ENCODE results near the gene POC1B.

POC1B gene

DNA sequence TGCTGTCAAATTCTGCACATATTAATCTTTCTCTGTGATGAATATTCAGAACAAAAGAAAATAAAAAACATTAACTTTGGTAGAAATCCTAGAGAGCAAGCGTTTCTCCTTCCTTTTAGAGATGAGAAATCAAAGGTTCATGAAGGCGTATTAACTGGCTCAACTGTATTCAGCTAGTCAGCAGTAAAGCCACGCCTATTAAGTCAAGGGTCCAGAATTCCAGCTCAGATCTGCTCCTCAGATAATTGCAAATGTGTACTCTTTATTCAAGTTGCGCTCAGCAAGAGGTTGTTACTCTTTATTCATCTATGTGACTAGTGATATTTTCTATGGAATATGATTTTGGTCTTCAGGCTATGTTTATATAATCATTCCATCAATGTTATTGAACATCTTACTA lies 13.1 kb upstream of the POC1B start:
- no peak for DNase-seq

DNA sequence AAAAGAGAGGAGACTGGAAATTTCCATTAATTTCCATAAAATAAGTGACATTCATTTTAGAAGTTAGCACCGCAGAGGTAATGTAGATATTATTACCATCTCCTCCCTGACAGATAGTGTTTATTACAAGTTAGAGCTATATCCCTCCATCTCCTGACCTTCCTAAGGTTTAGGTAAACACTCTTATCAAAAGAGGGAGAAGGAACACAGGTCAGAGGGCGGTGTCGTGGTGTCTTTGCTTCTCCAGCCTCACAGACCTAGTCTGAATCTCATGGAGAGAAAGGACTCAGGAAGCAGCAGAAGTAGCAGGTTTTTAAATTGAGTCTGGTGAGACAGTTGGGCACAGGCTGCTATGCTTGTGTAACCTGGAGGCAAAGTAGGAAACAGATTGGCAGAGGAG lies 11.5 kb upstream of the POC1B start:
- DNase-seq, result no peak

- peak; percentile 48 for DNase-seq
These were observed 3.9 kb upstream of the POC1B start for GRCh38 chr12:89529738-89530137.

- no peak for DNase-seq
These were observed 2.6 kb upstream of the POC1B start for GRCh38 chr12:89528434-89528833.

DNA sequence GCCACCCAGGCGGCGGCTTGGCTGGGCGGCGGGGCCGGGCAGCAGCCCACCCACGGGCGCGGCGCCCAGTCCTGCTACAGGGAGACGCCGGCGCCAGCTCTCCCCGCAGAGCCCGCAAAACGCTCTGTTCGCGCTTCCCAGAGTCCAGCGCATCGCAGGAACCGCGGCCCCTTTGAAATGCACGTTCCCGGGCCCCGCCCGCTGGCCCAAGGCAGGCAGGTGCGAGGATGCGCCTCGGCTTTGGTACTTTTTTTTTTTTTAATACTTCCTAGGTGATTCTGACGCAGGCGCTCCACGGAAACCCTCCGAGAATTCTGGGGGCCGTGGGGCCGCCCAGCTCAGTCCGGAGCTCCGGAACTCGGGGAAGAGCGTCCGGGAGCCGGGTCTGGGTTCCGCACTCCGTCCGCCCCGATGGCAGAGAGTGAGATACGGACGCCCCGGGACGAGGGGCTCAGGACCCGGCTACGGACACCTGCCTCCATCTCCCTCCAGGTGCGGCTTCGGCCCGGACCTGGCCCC lies 483 bp downstream of the POC1B start:
- DNase-seq, result no peak

- peak; percentile 16 for DNase-seq
These were observed 1.1 kb downstream of the POC1B start, which contains the start of gene GALNT4 for GRCh38 chr12:89524541-89525304. GALNT4 (minus strand) TSS chr12:89524796; CDS start chr12:89524549, 247 bp downstream.

GRCh38 chr12:89523843-89524540 lies 1.9 kb downstream of the POC1B start:
- DNase-seq, result no peak

- no peak for DNase-seq
These were observed 2.5 kb downstream of the POC1B start for GRCh38 chr12:89523393-89523792.

DNA sequence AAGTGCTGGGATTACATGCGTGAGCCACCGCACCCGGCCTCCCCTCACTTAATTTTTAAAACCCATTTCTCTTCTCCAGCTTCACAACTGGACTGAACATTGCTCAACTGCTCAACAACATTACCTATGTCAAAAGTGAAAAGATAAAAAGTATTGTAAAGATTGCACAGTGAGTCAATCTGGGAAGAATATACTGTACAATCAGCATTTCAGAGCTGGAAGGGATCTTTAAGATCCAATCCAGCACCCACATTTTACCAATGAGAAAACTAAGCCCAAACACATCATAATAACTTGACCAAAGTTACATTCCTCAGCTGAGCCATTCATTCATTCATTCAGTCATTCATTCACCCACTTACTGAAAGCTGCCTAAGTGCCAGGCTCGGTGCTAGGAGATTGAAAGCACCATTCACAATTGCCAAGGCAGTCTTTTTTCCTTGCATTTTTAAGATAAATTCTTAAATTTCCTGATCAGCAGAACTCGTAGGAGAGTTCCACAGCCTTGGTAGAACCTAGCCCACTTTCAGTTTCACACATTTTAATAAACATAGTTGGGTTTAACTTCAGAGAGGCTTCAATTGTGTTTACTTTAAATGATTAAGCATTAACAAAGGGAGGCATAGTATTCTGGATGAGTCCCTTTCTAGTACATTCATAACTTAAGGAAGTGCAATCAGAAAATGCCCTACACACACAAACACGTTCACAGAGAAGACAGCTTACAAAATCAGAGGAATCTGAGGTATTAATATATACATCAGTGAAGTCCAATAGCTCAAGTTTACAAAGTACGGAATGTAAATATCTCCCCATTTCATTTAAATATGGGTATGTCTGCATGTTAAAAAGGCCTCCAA lies 4.3 kb downstream of the POC1B start:
- no peak for DNase-seq

DNA sequence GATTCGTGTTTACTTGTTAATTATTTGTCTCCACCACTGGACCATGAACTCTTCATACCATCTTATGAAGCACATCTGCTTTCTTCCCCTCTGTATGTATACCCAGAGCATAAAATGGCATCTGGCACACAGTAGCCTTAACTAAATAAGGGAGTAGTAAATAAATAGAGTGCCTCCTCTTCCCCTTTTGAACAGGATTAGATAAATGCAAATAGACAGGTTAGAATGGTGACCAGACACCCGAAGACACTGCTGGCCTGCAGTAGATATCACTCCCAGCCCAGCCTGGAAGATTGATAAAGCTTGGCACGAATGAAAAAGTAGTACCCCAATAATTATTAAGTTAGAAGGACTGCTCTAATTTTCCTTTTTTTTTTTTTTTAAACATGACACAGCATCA lies 8.1 kb downstream of the POC1B start:
- DNase-seq, result no peak

GRCh38 chr12:89516633-89517032 lies 9.2 kb downstream of the POC1B start:
- DNase-seq, result no peak

DNA sequence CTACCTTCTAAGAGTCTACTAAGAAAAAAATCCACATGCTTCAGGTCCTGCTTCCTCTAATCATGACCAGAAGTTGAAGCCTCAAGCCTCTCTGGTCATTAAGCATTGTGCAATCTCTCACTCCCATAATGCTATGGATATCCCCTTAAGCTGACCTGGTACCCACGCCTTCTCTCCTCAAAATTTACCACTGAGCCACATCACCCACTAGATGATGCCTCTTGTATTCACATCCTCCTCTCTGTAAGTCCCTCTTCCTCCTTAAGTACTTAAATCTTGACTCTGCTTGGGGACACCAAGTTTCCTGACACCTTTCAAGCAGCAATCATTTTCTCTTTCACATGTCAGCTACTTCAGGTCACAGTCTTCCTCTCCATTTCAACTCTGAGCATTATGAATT lies 11.1 kb downstream of the POC1B start:
- no peak for DNase-seq

- DNase-seq, result no peak
These were observed 12.3 kb downstream of the POC1B start for GRCh38 chr12:89513544-89513943.

- peak; percentile 47 for DNase-seq
These were observed 18.6 kb downstream of the POC1B start for GRCh38 chr12:89507015-89507824.

DNA sequence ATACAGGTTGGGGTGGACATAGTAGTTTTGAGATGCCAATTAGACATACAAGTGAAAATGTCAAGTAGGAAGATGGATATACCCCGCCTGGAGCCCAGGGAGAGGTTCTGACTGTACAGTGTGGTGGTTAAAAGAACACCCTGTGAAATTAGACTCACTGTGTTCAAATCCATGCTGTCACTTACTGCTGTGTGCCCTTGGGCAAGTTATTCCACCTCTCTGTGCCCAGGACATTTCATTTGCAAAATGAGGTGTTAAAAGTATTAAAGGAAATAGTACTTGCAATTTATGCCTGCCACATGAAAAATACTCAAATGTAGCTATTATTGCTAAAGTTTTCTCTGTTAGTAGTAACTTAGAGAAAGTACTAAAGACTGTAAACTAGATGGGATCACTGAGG lies 19.8 kb downstream of the POC1B start:
- DNase-seq, result no peak

- no peak for DNase-seq
These were observed 21.1 kb downstream of the POC1B start for GRCh38 chr12:89504560-89505346.

DNA sequence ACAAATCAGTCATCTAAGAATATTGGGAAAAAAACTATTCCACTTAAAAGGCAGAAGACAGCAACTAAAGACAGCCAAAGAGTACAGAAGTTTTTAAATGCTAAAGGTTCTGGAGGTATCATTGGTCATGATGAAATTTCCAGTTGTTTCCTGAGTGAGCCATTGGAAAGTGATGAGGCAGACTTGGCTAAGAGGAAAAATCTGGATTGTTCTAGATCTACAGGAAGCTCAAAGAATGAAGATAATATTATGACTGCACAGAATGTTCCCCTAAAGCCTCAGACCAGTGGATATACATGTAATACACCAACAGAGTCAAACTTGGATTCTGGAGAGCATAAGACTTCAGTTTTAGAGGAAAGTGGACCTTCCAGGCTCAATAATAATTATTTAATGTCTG lies 24.1 kb downstream of the POC1B start:
- DNase-seq, result no peak

GRCh38 chr12:89499857-89500256 lies 26.0 kb downstream of the POC1B start:
- no peak for DNase-seq

GRCh38 chr12:89497467-89497866 lies 28.4 kb downstream of the POC1B start:
- DNase-seq, result no peak

GRCh38 chr12:89497005-89497404 lies 28.8 kb downstream of the POC1B start:
- no peak for DNase-seq

DNA sequence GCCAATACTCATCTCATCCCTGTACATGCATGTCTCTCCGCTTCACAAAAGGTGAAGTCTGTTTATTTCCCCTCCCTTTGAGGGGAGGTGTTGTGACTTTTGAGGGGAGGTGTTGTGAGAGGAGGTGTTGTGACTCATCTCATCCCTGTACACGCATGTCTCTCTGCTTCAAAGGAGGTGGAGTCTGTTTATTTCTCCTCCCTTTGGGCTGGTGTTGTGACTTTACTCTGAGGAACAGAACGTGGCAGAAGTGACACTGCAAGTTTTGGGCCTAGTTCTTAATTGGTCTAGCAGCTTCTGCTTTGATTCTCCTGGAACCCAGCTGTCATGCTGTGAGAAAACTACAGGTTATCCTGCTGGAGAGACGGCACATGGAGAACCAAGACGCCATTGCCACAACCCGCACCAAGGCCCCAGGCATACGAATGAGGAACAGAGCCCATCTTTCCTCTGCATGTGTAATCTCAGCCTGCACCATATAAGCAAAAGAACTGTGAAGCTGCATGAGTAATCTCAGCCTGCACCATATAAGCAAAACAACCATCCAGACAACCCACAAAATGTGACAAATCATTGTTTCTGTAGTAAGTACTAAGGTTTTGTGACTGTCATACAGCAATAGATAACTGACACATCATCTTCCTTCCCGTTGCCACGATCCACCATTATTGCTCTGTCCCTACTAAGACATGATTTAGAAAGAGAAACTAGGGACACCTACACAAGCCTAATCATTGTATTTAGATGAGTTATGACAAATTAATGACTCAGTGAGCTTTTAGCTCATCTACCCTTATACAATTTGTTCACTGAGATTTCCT lies 31.2 kb downstream of the POC1B start:
- DNase-seq, result no peak

All from DMS153 (cell line).